ENCODE results near the gene ZNF80.
A peak's percentile ranks its signal among the peaks of the same experiment; 100 is the strongest.
"Not testable (repeated sequence)": the region's sequence is repeated elsewhere in the genome, so short reads cannot be mapped to it uniquely, and the experiment has no call there.

The ZNF80 gene

GRCh38 chr3:114237478-114237877, at the start of gene ZNF80:
Gene ZNF80 (minus strand): TSS chr3:114237578. CDS start chr3:114237074, 504 bp downstream.
- not testable (repeated sequence) for DNase-seq (ENCODE audit: low read depth, low spot score)

GRCh38 chr3:114286266-114286665, 48.9 kb upstream of the ZNF80 start:
- no peak for DNase-seq (ENCODE audit: low read depth, low spot score)

- DNase-seq (ENCODE audit: low read depth, low spot score) = no peak
These were observed 48.4 kb upstream of the ZNF80 start for GRCh38 chr3:114285648-114286230.

- no peak for DNase-seq (ENCODE audit: low read depth, low spot score)
These were observed 47.3 kb upstream of the ZNF80 start for GRCh38 chr3:114284644-114285043.

- not testable (repeated sequence) for DNase-seq (ENCODE audit: low read depth, low spot score)
These were observed 39.5 kb upstream of the ZNF80 start for GRCh38 chr3:114276856-114277255.

- DNase-seq (ENCODE audit: low read depth, low spot score) = peak; percentile 24
These were observed 37.6 kb upstream of the ZNF80 start for GRCh38 chr3:114274929-114275328.

- DNase-seq (ENCODE audit: low read depth, low spot score) = peak; percentile 79
These were observed 34.9 kb upstream of the ZNF80 start for GRCh38 chr3:114272271-114272670.

GRCh38 chr3:114270019-114270418, 32.6 kb upstream of the ZNF80 start:
- no peak for DNase-seq (ENCODE audit: low read depth, low spot score)

GRCh38 chr3:114260152-114260551, 22.8 kb upstream of the ZNF80 start:
- no peak for DNase-seq (ENCODE audit: low read depth, low spot score)

GRCh38 chr3:114259566-114259965, 22.2 kb upstream of the ZNF80 start:
- no peak for DNase-seq (ENCODE audit: low read depth, low spot score)

GRCh38 chr3:114253505-114253904, 16.1 kb upstream of the ZNF80 start:
- DNase-seq (ENCODE audit: low read depth, low spot score) = no peak

GRCh38 chr3:114252954-114253353, 15.6 kb upstream of the ZNF80 start:
- DNase-seq (ENCODE audit: low read depth, low spot score) = no peak

- no peak for DNase-seq (ENCODE audit: low read depth, low spot score)
These were observed 5.6 kb upstream of the ZNF80 start for GRCh38 chr3:114242947-114243346.

GRCh38 chr3:114241262-114241661, 3.9 kb upstream of the ZNF80 start:
- no peak for DNase-seq (ENCODE audit: low read depth, low spot score)

GRCh38 chr3:114238146-114238785, 888 bp upstream of the ZNF80 start:
- not testable (repeated sequence) for DNase-seq (ENCODE audit: low read depth, low spot score)

GRCh38 chr3:114235431-114235830, 1.9 kb downstream of the ZNF80 start:
- DNase-seq (ENCODE audit: low read depth, low spot score) = no peak

- DNase-seq (ENCODE audit: low read depth, low spot score) = no peak
These were observed 2.6 kb downstream of the ZNF80 start for GRCh38 chr3:114234745-114235144.

- DNase-seq (ENCODE audit: low read depth, low spot score) = no peak
These were observed 5.8 kb downstream of the ZNF80 start for GRCh38 chr3:114231616-114232015.

GRCh38 chr3:114227076-114227475, 10.3 kb downstream of the ZNF80 start:
- no peak for DNase-seq (ENCODE audit: low read depth, low spot score)

- DNase-seq (ENCODE audit: low read depth, low spot score) = no peak
These were observed 11.1 kb downstream of the ZNF80 start for GRCh38 chr3:114226313-114226712.

- DNase-seq (ENCODE audit: low read depth, low spot score) = no peak
These were observed 14.2 kb downstream of the ZNF80 start for GRCh38 chr3:114223143-114223542.

- no peak for DNase-seq (ENCODE audit: low read depth, low spot score)
These were observed 15.5 kb downstream of the ZNF80 start for GRCh38 chr3:114221881-114222264.

- peak; percentile 8 for DNase-seq (ENCODE audit: low read depth, low spot score)
These were observed 16.1 kb downstream of the ZNF80 start for GRCh38 chr3:114221165-114221880.

Measured in astrocyte of the hippocampus (primary cell).